IPS-NIHi7 (cell line): ENCODE results near the gene TXNIP.

ENCODE experiments used
- DNase-seq: peaks from one replicate; pipeline ENCODE4 v3.0.0; 2012; ENCODE audit warnings: mixed read lengths; ENCODE audit errors: extremely low spot score

The TXNIP gene

GRCh38 chr1:145985502-145986439 is 10.6 kb downstream of the TXNIP start:
- DNase-seq, result no peak

- DNase-seq, result no peak
Measured at GRCh38 chr1:145985129-145985501, 11.3 kb downstream of the TXNIP start.

DNA sequence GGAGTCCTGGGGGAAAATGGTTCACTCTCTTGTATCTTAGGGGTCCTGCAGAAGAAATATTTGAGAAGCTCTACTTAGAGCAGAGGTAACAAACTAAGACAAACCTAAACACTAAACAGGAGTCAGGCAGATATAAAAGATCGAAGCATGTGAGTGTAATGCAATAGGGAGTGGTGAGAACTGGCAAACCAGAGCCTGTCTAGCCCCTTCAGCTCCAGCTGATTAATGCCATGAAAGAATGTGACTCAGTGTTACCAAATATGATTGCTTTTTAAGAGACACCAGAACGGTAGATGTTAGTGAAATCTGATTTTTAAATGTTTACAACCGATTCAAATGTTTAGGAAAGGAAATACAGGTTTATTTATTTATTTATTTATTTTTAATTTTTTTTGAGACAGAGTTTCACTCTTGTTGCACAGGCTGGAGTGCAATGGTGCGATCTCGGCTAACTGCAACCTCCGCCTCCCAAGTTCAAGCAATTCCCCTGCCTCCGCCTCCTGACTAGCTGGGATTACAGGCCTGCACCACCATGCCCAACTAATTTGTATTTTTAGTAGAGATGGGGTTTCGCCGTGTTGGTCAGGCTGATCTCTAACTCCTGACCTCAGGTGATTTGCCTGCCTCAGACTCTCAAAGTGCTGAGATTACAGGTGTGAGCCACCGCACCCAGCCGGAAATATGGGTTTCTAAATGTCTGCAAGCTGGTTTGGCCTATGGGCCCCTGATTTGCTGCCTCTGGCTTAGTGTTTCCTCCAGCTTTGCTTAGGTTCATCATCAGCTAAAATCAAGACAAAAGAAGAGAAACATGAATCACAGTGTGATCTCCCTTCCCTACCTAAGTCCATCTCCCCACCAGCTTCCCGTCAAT is 12.2 kb downstream of the TXNIP start:
- DNase-seq, result no peak

- no peak for DNase-seq
Measured at GRCh38 chr1:145983206-145983675, 13.1 kb downstream of the TXNIP start.

DNA sequence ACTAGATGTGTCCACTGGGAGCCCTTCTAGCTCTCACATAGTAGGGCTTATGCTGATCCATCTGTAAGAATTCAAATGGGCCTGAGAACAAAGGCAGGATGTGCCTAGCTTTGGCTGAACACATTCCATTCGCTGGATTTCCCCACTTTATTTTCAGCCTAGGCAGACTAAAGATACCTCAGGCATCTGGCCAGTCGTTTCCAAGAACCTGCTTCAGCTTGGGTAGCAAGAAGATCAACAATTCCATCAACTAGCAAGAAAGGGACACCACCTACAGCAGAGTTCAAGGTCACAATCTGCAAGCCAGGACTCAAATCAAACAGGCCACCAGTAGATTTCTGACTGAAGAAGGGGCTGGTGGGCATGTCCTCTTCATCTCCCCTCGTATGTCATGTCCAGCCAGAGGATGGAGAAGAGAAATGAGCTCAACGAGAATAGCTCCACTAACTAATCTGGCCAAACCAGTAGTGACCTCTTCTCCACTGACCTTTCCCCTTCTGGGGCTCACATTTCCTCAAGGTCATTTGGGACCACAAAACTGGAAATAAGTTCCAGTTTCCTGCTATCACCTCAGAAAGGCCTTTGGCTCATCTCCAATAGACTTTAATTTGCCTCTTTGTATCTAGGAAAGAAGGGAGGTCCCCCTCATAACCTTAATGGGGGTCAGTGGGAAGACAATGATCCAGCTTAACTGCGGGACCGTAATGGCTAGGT is 14.2 kb downstream of the TXNIP start:
- no peak for DNase-seq

GRCh38 chr1:145980457-145980994 is 15.9 kb downstream of the TXNIP start:
- DNase-seq, result no peak

DNA sequence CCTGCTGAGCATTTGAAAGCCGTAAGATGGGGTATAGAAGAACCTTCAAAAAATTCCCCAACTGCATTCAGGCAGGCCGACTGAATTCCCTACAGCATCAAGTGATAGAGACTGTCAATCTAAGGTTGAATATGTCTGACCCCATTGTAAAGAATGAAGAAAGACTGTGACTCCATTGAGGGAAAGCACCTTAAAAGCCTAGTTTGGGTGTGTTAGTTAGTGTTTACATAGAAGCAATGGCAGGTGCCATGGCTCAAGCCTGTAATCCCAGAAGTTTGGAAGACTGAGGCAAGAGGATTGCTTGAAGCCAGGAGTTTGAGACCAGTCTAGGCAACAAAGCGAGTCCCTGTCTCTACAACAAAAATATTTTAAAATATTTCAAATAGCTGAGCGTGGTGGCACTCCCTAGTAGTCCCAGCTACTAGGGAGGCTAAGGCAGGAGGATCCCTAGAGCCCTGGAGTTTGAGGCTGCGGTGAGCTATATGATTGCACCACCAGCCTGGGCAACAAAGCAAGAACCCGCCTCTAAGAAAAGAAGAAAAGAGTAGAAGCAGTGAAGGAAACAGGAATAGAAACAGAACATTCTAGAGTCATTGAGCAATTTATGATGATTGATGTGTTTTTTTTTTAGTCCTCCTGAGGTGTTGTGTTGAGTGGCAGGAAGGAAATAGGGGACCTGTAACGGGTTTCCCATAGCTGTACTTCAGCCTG is 16.5 kb downstream of the TXNIP start:
- no peak for DNase-seq

- DNase-seq, result peak; percentile 86
Measured at GRCh38 chr1:145978854-145979745, 17.3 kb downstream of the TXNIP start.

DNA sequence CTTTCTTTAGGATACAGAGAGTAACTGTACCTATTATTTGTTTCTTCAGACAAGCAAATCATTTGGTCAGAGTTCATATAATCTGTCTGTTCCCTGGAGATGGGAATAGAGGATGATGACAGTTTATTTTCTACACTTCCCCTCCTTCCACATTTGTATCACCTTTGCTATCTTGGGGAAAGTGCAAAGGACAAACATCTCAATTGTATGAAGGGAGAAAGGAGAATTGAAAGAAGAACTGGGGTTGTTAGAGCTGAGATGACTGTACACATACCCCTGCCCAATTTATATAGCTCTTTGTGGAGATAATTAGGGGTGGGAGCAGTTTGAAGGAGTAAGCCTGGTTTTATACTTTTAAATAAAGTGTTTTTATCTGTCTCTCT is 17.9 kb downstream of the TXNIP start:
- DNase-seq, result no peak

GRCh38 chr1:145977486-145978470 is 18.6 kb downstream of the TXNIP start:
- peak; percentile 78 for DNase-seq

GRCh38 chr1:145977016-145977415 is 19.4 kb downstream of the TXNIP start:
- DNase-seq, result no peak

GRCh38 chr1:145975216-145975615 is 21.2 kb downstream of the TXNIP start:
- DNase-seq, result no peak

DNA sequence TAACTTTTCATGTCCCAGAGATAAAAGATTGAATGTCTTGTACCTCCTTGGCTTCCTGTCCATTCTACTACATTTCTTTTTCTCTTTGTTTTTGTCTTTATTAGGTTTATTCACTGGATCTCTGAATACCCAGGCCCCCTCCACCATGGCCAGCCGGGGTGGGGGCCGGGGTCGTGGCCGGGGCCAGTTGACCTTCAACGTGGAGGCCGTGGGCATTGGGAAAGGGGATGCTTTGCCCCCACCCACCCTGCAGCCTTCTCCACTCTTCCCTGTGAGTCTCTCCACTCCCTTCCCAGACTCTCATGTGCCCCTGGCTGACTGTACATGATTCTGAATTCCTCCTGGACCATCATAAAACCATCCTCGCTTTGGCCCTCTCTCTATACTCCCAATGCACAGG is 21.7 kb downstream of the TXNIP start:
- DNase-seq, result no peak

DNA sequence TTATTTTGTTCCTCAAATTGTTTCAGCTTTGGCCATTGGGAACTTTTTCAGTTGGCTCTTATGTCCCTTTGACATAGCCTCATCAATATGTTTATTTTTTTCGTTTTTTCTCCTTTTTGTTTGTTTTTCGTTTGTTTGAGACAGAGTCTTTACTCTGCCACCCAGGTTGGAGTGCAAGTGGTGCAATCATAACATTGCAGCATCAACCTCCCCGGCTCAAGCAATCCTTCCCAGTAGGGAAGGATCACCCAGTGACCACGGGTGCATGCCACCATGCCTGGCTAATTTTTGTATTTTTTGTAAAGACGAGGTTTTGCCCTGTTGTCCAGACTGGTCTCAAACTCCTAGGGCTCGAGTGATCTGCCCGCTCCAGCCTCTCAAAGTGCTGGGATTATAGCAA is 23.8 kb downstream of the TXNIP start:
- DNase-seq, result no peak

GRCh38 chr1:145967288-145967687 is 29.1 kb downstream of the TXNIP start:
- no peak for DNase-seq

- no peak for DNase-seq
Measured at GRCh38 chr1:145965119-145965744, 31.1 kb downstream of the TXNIP start.

DNA sequence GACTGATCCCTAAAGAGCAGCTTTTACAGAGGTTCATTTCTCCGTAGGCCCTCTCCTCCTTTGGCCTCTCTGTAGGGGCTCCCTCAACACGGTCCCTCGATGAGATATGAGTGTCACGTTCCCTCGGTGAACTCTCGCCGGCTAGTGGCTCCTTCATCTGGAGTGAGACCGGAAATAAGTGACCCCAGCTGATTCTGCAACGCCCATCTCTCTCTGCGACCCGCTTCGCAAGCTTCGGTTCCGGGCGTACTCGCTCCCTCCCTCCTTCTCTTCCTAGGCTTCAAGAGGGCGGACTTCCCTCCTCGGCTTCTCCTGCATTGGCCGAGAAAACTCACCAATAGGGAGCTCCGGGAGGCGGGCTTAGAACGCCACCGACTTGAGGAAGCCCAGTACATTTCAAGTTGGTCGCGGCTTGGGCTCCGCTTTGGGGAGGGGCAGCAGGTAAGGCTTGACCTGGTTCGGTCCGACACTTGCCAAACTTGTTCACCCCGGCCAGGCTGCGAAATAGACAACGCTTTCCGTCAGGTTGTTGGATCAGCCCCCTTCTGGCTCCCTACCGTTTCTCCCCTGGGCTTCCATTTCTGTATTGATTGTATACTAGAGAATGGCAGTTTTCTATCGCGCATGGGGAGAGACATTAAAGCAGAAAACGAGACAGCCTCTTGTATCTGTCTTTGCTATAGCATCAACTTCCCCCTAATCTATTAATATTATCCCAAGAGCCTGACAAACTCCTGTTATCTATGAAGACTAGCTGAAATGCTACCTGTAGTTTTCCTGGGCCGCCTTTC is 31.9 kb downstream of the TXNIP start, which contains the start of the genes ANKRD34A and POLR3GL:
Gene ANKRD34A (minus strand): TSS at position 248 of the 791 bp plus-strand sequence. CDS start 2,816 bp downstream, outside the sequence.
Gene POLR3GL (plus strand): TSS at position 363 of the 791 bp plus-strand sequence. CDS start 10,176 bp downstream, outside the sequence.
- peak; percentile 89 for DNase-seq
